Stimulated activated CD4-positive, alpha-beta T cell treated with anti-CD3 and anti-CD28 coated beads, Interleukin-2, amount 100 ng/mL, for 4 hours (primary cell): ENCODE data around the gene NPC1L1.

Experiments
- DNase-seq: peaks from one replicate; pipeline ENCODE4 v3.0.0-alpha.2; 2020; ENCODE audit warnings: low read depth

NPC1L1 gene

DNA sequence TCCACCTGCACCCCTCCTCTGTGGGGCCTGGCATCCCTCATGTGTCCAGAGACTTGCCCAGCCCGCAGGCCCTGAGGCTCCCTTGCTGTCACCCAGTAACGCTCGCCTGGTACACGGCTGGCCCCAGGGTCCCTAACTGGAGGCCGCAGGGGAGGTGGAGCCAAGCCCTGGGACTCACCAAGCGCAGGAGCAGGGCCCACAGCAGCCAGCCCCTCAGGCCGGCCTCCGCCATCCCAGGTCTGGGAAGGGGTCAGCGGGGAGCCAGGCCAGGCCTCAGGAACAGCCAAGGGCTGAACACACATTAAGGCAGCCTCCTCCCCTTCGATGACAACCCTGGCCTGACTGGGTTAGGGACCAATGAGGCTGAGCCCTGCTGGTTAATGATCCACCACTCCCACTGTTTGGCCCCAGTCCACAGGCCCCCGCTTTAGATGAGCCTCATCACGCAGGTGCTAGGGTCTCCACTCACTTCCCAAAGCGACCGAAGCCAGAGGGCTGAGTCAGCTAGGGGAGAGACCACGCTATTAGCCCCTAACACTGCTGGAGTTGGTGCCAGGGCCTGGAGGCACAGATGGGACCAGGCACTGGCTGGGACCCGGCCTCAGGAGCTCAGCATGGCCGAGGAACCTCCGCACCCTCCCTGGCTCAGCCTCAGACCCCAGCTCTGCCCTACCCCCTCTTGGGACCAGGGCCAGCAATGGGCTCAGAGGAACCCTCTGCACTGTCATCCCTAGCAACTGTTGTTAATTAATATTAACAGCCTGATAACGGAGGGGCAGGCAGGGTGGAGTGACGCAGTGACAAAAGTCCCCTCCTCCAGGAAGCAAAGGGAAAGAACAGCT, at the start of gene NPC1L1:
Gene NPC1L1 (minus strand): TSS at position 303 of the 842 bp plus-strand sequence. CDS start 71 bp downstream, at position 232.
- no peak for DNase-seq

- no peak for DNase-seq
Observed at GRCh38 chr7:44590910-44591309, 49.8 kb upstream of the NPC1L1 start.

DNA sequence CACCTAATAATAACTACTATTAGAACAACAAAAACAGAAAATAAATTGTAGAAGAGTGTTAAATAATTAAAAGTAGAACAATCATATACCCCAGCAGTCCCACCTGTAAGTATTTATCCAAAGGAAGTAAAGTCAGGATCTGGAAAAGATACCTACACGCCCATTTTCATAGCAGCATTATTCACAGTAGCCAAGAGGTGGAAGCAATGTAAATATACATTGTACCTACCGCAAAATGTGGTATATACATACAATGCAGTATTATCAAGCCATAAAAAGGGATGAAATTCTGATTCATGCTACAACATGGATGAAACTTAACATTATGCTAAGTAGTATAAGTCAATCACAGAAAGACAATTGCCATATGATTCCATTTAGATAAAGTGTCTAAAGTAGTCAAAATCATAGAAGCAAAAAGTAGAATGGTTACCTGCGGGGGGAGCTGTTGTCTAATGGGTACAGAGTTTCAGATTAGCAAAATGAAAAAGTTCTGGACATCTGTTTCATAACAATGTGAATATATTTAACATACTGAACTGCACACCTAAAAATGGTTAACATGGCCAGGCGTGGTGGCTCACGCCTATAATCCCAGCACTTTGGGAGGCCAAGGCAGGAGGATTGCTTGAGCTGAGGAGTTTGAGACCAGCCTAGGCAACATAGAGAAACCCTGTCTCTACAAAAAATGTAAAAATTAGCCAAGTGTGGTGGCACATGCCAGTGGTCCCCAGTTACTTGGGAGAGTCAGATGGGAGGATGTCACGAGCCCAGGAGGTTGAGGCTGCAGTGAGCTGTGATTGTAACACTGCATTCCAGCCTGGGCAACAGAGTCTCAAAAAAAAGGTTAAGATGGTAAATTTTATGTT, 46.9 kb upstream of the NPC1L1 start:
- peak; percentile 39 for DNase-seq

GRCh38 chr7:44583146-44583865, 42.2 kb upstream of the NPC1L1 start:
- no peak for DNase-seq

DNA sequence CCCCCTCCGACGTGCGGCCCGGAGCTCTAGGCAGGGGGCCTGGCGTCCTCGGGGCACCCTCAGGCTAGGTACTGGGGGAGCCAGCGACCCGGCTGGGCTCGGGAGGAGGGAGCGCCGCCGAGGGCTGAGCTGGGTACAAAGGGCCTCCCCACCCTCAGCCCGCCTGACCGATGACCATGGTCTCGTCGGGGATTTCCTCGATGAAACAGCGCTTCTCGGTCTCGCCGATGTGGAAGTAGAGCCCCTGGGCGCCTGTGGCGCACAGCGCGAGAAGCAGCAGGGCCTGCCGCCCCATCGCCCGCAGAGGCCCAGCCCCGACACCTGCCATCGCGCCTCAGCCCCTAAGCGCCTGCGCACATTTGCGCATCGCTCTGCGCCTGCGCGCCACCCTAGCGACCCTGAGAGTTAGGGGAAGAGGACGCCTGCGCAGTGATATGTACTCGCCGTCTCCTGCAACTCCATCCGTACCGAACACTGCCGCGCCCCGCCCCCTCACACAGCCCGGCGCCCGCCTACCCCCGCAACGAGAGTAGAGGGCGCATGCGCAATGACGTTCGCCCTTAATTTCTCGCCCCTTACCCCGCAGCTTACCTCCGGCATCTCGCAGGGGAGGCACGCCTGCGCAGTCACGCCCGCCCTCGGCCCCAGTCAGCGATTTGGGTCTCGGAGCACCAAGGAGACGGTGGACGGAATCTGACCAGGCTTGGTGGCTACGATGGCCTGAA, 40.9 kb upstream of the NPC1L1 start, which contains the start of gene TMED4:
Gene TMED4 (minus strand): TSS at position 353 of the 725 bp plus-strand sequence. CDS start 25 bp downstream, at position 328.
- DNase-seq: peak; percentile 100

GRCh38 chr7:44580945-44581878, 40.1 kb upstream of the NPC1L1 start:
- DNase-seq: peak; percentile 9

DNA sequence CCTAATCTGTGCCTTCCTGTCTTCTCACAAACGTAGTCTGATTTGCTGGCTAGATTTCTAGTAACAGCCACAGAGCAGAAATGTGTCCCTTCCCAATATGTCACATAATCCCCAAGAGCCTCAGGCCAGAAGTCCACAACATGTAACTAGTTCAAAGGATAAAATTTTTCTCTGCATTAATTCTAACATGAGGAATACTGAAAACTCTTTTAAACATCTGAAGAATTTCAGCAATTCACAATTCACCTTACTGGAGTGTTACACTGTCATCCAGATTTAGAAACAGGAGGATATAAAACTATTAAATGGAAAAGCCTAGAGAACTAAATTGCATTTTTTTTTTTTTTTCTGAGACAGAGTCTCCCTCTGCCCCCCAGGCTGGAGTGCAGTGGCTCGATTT, 35.1 kb upstream of the NPC1L1 start:
- DNase-seq: no peak

DNA sequence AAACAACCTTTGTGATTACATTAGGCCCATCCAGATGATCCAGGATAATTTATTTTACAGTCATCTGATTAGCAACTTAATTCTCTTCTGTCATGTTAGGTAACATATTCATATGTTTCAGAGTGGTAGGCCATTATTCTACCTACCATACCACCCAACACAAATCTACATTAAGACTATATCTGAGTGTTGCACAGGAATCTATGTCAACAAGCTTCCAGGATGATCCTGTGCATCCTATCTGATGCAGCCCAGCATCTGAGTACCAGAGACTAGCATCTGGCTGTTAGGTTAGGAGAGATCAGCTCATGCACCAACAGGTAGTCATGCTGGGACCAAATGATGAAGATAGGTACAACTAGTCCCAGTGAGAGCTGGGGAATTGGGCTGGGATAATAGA, 33.9 kb upstream of the NPC1L1 start:
- no peak for DNase-seq

GRCh38 chr7:44574287-44574872, 33.2 kb upstream of the NPC1L1 start:
- no peak for DNase-seq

DNA sequence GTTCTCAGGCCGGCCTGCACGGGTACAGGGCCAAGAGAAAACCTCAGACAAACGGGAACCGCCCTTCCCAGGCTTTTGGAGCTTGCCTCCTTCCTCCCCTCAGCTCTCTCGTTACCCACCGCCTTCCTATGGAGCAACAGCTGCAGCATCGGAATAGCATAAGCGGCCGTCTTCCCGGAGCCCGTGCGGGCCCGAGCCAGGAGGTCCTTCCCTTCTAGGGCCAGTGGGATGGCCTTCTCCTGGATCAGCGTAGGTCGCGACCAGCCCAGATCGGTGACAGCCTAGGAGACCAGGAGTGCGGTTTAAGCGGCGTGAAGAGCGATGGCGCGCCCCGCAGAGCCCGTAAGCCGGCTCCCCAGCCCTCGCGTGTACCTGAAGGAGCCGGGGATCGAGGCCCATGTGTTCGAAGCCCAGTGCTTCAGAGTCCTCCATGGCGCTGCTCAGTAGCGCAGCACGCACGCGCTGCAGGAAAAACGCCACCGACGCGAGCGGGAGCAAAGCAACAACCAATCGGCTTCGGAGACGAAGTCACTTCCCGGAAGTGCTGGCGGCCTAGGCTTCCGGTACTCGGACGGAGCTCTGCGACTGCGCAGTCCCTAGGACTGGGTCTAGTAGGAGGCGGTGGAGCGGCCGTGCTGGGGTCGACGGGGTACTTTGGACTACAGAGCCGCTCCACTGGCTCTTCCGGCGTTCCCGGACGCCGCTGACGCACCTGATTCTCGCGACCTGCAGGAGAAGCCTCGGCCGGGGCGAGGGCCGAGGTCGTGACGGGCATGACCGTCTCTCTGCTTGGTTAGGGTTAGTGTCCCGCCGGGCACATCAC, 32.5 kb upstream of the NPC1L1 start, which contains the start of gene DDX56:
Gene DDX56 (minus strand): TSS at position 445 of the 823 bp plus-strand sequence. CDS start 13 bp downstream, at position 432.
- peak; percentile 91 for DNase-seq

- no peak for DNase-seq
Observed at GRCh38 chr7:44572771-44573170, 31.6 kb upstream of the NPC1L1 start.

DNA sequence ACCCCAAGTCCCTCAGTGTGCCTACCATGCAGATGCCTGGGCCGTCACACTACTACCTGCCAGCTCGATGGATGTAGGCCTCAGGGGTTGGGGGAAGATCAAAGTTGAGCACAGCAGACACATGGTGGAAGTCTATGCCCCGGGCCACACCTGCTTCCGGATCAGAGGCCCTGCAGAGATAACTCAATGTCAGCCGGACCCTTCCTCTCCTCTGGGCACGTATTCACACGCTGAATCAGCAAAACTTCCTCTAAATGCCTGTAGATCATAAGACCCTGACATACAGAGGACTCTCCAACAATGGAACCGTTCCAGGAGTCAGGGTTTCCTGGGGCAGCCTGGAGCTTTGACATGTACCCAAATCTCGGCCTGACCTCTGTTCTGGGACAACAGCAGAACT, 28.8 kb upstream of the NPC1L1 start:
- no peak for DNase-seq

DNA sequence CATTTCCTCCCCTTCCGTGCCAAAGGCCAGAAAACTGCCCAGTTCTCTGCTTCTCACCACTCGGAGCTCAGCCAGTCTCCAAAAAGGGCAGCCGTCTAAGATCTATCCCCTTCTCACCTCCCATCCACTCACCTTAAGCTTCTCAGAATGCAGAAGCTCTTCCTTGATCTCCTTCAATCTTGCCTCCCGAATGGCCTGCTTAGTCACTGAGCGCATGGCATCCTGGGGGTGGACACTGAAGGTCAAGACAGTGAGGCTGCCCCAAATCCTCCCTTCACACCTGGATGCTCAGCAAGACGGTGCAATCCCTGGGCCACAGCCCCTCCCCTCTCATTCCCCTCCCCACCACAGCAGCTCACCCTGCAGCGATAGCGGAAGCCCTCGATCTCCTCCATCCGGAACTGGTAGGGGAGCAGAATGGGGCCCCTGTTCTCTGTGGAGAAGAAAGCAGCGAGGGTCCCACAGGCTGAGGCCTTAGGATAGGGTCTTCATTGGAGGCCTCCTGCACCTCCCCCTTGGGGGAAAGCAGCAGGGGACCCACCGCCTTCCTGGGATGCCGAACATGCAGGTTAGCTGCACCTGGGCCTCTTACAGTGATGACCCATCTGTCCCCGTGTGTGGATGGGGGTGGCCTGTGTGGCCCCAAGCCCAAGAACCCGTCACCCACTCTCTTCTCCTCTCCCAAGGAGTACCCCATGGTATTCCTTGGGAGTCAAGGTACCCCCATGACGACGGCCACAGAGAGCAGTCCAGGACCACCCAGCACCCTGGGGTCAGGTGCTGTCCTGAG, 27.8 kb upstream of the NPC1L1 start:
- no peak for DNase-seq

DNA sequence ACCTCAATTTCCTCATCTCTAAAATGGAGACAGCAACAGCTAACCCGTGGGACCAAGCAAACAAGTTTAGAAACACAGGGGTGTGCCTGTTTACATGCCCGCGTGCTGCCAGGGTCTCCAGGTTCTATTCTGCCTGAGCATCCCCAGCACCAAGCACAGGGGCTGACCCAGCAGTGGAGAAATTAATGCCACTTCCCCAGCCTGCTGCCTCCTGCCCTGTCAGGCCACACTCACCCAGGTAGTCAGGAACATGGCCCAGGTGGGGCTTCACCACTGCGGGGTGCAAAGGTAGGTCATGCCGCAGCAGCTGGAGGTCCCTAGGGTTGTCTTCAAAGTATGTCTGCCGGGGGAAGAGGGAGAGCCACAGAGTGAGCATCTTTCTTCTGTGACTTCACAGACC, 26.8 kb upstream of the NPC1L1 start:
- DNase-seq: no peak

- DNase-seq: no peak
Observed at GRCh38 chr7:44566680-44567079, 25.6 kb upstream of the NPC1L1 start.

- no peak for DNase-seq
Observed at GRCh38 chr7:44565795-44566559, 24.8 kb upstream of the NPC1L1 start.

DNA sequence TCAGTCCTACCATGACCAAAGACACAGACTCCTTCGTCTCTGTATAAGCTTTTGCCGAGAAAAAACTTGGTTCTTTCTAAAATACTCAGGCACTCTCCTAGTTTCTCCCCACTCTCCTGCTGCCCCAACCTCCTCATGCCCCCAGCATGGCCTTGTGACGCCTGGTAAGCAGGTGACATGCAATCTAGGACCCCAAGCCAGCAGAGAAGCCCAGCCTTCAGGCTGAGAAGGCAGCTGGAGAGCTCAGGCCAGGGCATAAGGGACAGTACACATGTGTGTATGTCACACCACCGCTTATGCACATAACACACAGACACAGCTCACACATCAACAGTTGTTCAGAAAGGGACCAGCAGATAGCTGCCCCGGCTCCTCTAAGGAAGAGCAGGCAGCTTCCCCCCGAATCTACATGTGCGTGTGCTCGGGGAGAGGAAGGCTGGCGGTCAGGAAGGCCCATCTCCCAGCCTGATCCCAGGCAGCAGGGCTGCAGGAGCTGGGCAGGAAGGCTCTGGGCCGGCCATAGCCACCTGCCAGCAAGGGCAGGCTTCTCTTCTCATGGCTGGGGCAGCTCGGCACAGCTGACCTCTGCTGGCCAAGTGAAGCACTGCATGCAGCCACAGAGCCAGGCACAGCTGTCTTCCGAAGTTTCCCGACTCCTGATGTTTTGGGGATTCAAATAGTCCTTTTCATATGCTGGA, 24.1 kb upstream of the NPC1L1 start:
- peak; percentile 36 for DNase-seq
